Endothelial cell of umbilical vein (primary cell): Measurements from ENCODE around the gene DEPDC1B. TPM values are rescaled to one million over a fixed set of nuclear protein-coding genes. Genes with fewer than 3 reads are reported as not detected.

Experiments
- BruUV-seq: library from RNA; stranded (reverse); fragments of 400-500 nt; replicated peaks from 2 replicates; lab custom pipeline; 2021; lab: Mats Ljungman, UMichigan
- CTCF ChIA-PET: fragments of 300-600, 350-600 bp; sonication (Branson Sonifier 250); formaldehyde crosslinking; loops from one replicate; lab custom pipeline; 2021; ENCODE audit warnings: antibody characterized with exemption, inconsistent platforms; lab: Charles Lee
- POLR2A ChIA-PET: fragments of 300-600, 350-600 bp; sonication (Branson Sonifier 250); formaldehyde crosslinking; loops from one replicate; lab custom pipeline; 2021; ENCODE audit warnings: antibody characterized with exemption, inconsistent platforms; lab: Charles Lee
- DNase-seq: peaks from one replicate; pipeline ENCODE4 v3.0.0-alpha.2; 2011; ENCODE audit warnings: low read depth, low spot score
- FAIRE-seq: peaks from 2 replicates; lab custom pipeline; 2011; peaks lifted over from hg19 to GRCh38; lab: Jason Lieb, UNC
- H2AFZ ChIP-seq: 2 replicates; pipeline ENCODE4 v1.6.0; 2012; ENCODE audit warnings: low read depth, low read length, control low read depth, inconsistent platforms
- H3K27ac ChIP-seq: 2 replicates; pipeline ENCODE4 v1.5.1; 2011; ENCODE audit warnings: low read depth, mild to moderate bottlenecking, control low read depth, low read length, moderate library complexity; ENCODE audit not compliant: insufficient read depth
- H3K27me3 ChIP-seq, 2 experiments: 2 replicates each; pipeline versions ENCODE4 v1.6.0 to v1.6.1; 2011; ENCODE audit warnings: low read length in 2 of 2, mixed read lengths in 1 of 2; ENCODE audit not compliant: control insufficient read depth in 2 of 2, insufficient read depth in 2 of 2
- H3K36me3 ChIP-seq, 2 experiments: 2 replicates in 1 of 2; 3 replicates in 1 of 2; pipeline ENCODE4 v1.5.1; 2011; ENCODE audit warnings: low read length in 2 of 2, mild to moderate bottlenecking in 1 of 2, moderate library complexity in 1 of 2; ENCODE audit not compliant: control insufficient read depth in 2 of 2, insufficient read depth in 2 of 2; ENCODE audit errors: extremely low read depth in 1 of 2
- H3K4me1 ChIP-seq: 3 replicates; pipeline ENCODE4 v1.5.1; 2011; ENCODE audit warnings: mild to moderate bottlenecking, low read length; ENCODE audit not compliant: control insufficient read depth, insufficient read depth; ENCODE audit errors: extremely low read depth
- H3K4me2 ChIP-seq: 2 replicates; pipeline ENCODE4 v1.6.1; 2011; ENCODE audit warnings: low read length, control low read depth, mixed read lengths; ENCODE audit not compliant: insufficient read depth
- H3K4me3 ChIP-seq, 3 experiments: fragments of 200-600 bp in 1 of 3; sonication (generic), shearing (Covaris generic) in 1 of 3; replicated peaks in 1 of 3; 2 replicates each; pipeline ENCODE4 v1.5.1; 2011 to 2016; ENCODE audit warnings: control low read depth in 3 of 3, low read length in 3 of 3, mild to moderate bottlenecking in 2 of 3, inconsistent platforms in 1 of 3, low read depth in 1 of 3, moderate library complexity in 1 of 3; ENCODE audit not compliant: insufficient read depth in 1 of 3
- H3K79me2 ChIP-seq: 2 replicates; pipeline ENCODE4 v1.6.0; 2012; ENCODE audit warnings: low read length, inconsistent platforms; ENCODE audit not compliant: control insufficient read depth, insufficient read depth
- H3K9ac ChIP-seq: replicated peaks from 2 replicates; pipeline ENCODE3; 2011; ENCODE audit warnings: low read length, control low read depth; ENCODE audit not compliant: insufficient read depth; ENCODE audit errors: extremely low read depth
- H3K9me1 ChIP-seq: replicated peaks from 3 replicates; pipeline ENCODE4 v1.6.0; 2011; ENCODE audit warnings: mild to moderate bottlenecking, low read length; ENCODE audit not compliant: control insufficient read depth, insufficient read depth; ENCODE audit errors: extremely low read depth
- H3K9me3 ChIP-seq: replicated peaks from 2 replicates; pipeline ENCODE4 v1.5.1; 2012; ENCODE audit warnings: low read length, inconsistent platforms; ENCODE audit not compliant: control insufficient read depth, insufficient read depth
- H4K20me1 ChIP-seq: replicated peaks from 2 replicates; pipeline ENCODE3; 2011; ENCODE audit warnings: mild to moderate bottlenecking, low read length; ENCODE audit not compliant: control insufficient read depth, insufficient read depth; ENCODE audit errors: extremely low read depth
- CTCF ChIP-seq, 2 donors: IDR thresholded peaks; 1 replicate in 1 of 2; 2 replicates in 1 of 2; pipeline ENCODE4 v1.5.1; 2011; ENCODE audit warnings: low read length in 2 of 2, mild to moderate bottlenecking in 2 of 2, moderate library complexity in 2 of 2, control low read depth in 1 of 2, inconsistent platforms in 1 of 2, low read depth in 1 of 2; ENCODE audit not compliant: insufficient read depth in 1 of 2; ENCODE audit errors: extremely low read depth in 1 of 2
- EZH2 ChIP-seq: IDR thresholded peaks from 2 replicates; pipeline ENCODE4 v1.6.1; 2012; ENCODE audit warnings: borderline replicate concordance, low read depth, mild to moderate bottlenecking, moderate library complexity, low read length, inconsistent platforms; ENCODE audit not compliant: severe bottlenecking
- FOS ChIP-seq: IDR thresholded peaks from 2 replicates; pipeline ENCODE4 v1.6.1; 2011; ENCODE audit warnings: mild to moderate bottlenecking, low read length, moderate library complexity, borderline replicate concordance; ENCODE audit not compliant: insufficient read depth
- GATA2 ChIP-seq: IDR thresholded peaks from 2 replicates; pipeline ENCODE4 v1.7.0; 2011; ENCODE audit warnings: low read depth, mild to moderate bottlenecking, moderate library complexity, mixed read lengths, low read length; ENCODE audit not compliant: insufficient read length, insufficient read depth
- JUN ChIP-seq: IDR thresholded peaks from 2 replicates; pipeline ENCODE4 v1.6.1; 2011; ENCODE audit warnings: borderline replicate concordance, low read depth; ENCODE audit not compliant: insufficient read length, insufficient read depth
- MYC ChIP-seq: IDR thresholded peaks from one replicate; pipeline ENCODE4 v1.6.1; 2011; ENCODE audit warnings: mild to moderate bottlenecking, low read depth, low read length
- POLR2A ChIP-seq: IDR thresholded peaks from 2 replicates; pipeline ENCODE4 v1.6.1; 2012; ENCODE audit warnings: low read depth, mild to moderate bottlenecking, control low read depth, low read length
- POLR2AphosphoS5 ChIP-seq: IDR thresholded peaks from 2 replicates; pipeline ENCODE4 v1.6.1; 2012; ENCODE audit warnings: low read depth, mild to moderate bottlenecking, control low read depth, low read length, moderate library complexity; ENCODE audit not compliant: insufficient read depth
- dilution Hi-C: fragments of 300-500 bp; cut with MboI; formaldehyde crosslinking; loops from one replicate; pipeline ENCODE4 v1.15.0; 2019; ENCODE audit warnings: low sequenced_read_pairs; ENCODE audit not compliant: extremely low pct_ligation_motif_present
- intact Hi-C: fragments of 100-400 bp; cut with micrococcal nuclease; formaldehyde crosslinking; loops from one replicate; pipeline ENCODE4 v1.10.0; 2022
- polyA plus RNA-seq, 4 experiments: library from polyadenylated mRNA; depleted of rRNA in 3 of 4; stranded (reverse) in 3 of 4; unstranded in 1 of 4; fragments of >200 nt; gene quantifications; 2 replicates each; pipeline versions ENCODE4 v1.2.1 to v1.2.3, GENCODE V29; 2011 to 2012; ENCODE audit warnings: missing spikeins in 1 of 4
- total RNA-seq: library from RNA; stranded (reverse); gene quantifications from 2 replicates; pipeline ENCODE4 v1.2.3, GENCODE V29; 2021
- TF ChIP-seq, protein P1 (sequence below): IDR thresholded peaks from 2 replicates; pipeline ENCODE4 v1.6.1; 2011; ENCODE audit not compliant: insufficient read depth, insufficient read length

Gene DEPDC1B
- total and polyA plus RNA-seq, 2 donors (not counting 3 experiments of a cell fraction or from before 2014, with no cell fraction given): 6.7 to 18.7 TPM

- intact Hi-C loops: no loop called here
- DNase-seq (no peak), FAIRE-seq (no peak)
Measured at GRCh38 chr5:60686157-60686556, 13.8 kb downstream of the DEPDC1B start.

More at GRCh38 chr5:60686157-60686556, 13.8 kb downstream of the DEPDC1B start:
- H3K9me1 ChIP-seq: no peaks in the 10 kb centered on the region
- no TSS peak for BruUV-seq
- H3K36me3 ChIP-seq: no peaks in the 10 kb centered on the region
- POLR2A ChIA-PET: no interaction called here
- no peak overlapping the region for H3K9ac ChIP-seq
- no peaks in the 10 kb centered on the region for H3K27me3 ChIP-seq
- TF ChIP-seq, protein P1, sequence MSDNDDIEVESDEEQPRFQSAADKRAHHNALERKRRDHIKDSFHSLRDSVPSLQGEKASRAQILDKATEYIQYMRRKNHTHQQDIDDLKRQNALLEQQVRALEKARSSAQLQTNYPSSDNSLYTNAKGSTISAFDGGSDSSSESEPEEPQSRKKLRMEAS: no peak
- TF ChIP-seq EZH2 (no peak), MYC (no peak), POLR2AphosphoS5 (no peak), CTCF (IDR thresholded peaks at IDR 0.05; ENCODE audit: extremely low read depth in 1 of 2, insufficient read depth in 1 of 2, low read depth in 1 of 2, low read length in 2 of 2) (no peak), FOS (no peak), GATA2 (no peak), POLR2A (no peak), JUN (no peak)
- H3K9me3 ChIP-seq: no peaks in the 10 kb centered on the region
- no peak overlapping the region for H2AFZ ChIP-seq
- CTCF ChIA-PET: interaction anchor here (0.7 to 5.6 kb wide), 6 partner anchors 8 to 1457 kb away, joined by 3 to 72 read pairs (median 4); partner anchors contain the start of gene DEPDC1B
- no peaks in the 10 kb centered on the region for H3K4me1 ChIP-seq
- H3K79me2 ChIP-seq: peaks cover 64% of the 10 kb centered on the region
- H3K4me2 ChIP-seq: no peak overlapping the region
- no peaks in the 10 kb centered on the region for H4K20me1 ChIP-seq
- dilution Hi-C loops: no loop called here
- H3K4me3 ChIP-seq: no peak overlapping the region
- no peak overlapping the region for H3K27ac ChIP-seq
